HuH-7.5 (cell line): ENCODE data around the gene CTDSPL.
"Not testable (repeated sequence)": the region's sequence is repeated elsewhere in the genome, so short reads cannot be mapped to it uniquely, and the experiment has no call there.

Source experiments
- DNase-seq: peaks from one replicate; pipeline ENCODE4 v3.0.0; 2011; ENCODE audit warnings: low spot score

Gene CTDSPL

DNA sequence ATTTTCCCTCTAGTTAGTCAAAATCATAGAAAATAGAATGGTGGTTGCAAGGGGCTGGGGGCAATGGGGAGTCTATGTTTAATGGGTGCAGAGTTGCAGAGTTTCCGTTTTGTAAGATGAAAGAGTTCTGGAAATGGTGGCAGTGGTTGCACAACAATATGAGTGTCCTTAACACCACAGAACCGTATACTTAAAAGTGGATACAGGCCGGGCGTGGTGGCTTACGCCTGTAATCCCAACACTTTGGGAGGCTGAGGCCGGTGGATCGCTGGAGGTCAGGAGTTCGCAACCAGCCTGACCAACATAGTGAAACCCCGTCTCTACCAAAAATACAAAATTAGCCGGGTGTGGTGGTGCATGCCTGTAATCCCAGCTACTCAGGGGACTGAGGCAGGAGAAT, 126.7 kb downstream of the CTDSPL start:
- DNase-seq = not testable (repeated sequence)

GRCh38 chr3:37988931-37989525, 127.3 kb downstream of the CTDSPL start:
- DNase-seq = no peak

DNA sequence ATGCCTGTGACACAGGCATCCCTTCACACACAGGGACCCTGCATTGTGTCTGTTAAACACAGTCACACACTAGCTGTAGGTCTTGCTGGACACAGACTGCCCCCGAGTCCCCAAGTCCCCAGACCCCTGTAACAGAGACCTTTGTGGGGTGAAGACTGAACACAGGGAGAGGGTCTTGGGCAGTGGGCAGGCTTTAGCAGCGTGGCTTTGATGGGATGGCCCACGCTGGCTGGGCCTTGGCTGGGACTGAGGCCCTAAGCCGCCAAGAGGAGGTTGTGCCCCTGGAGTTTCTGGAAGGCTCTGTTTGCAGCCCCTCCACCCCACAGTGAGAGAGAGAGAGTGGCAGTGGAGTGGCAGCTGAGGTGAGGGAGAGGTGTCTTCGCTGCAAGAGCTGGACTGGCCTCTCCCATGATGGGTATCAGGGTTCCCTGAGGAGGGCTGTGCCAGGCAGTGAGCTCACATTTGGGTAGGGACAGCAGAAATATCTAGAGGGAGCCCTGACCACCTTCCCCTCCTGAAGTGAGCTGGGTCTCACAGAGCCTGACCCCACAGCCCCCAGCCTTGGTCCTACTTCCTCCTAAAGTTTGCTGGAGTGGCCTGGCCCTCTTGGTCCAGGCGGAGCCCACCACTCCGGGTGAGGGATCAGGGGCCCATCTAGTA, 128.3 kb downstream of the CTDSPL start:
- DNase-seq = no peak

GRCh38 chr3:37990527-37990926, 128.8 kb downstream of the CTDSPL start, which contains the start of gene VILL:
Gene VILL, plus strand, starts transcription at chr3:37990786. Its CDS starts 2,887 bp downstream, at chr3:37993673.
- no peak for DNase-seq

- DNase-seq = no peak
These were observed 129.4 kb downstream of the CTDSPL start for GRCh38 chr3:37991109-37991508.

GRCh38 chr3:37991823-37992222, 130.1 kb downstream of the CTDSPL start:
- no peak for DNase-seq

DNA sequence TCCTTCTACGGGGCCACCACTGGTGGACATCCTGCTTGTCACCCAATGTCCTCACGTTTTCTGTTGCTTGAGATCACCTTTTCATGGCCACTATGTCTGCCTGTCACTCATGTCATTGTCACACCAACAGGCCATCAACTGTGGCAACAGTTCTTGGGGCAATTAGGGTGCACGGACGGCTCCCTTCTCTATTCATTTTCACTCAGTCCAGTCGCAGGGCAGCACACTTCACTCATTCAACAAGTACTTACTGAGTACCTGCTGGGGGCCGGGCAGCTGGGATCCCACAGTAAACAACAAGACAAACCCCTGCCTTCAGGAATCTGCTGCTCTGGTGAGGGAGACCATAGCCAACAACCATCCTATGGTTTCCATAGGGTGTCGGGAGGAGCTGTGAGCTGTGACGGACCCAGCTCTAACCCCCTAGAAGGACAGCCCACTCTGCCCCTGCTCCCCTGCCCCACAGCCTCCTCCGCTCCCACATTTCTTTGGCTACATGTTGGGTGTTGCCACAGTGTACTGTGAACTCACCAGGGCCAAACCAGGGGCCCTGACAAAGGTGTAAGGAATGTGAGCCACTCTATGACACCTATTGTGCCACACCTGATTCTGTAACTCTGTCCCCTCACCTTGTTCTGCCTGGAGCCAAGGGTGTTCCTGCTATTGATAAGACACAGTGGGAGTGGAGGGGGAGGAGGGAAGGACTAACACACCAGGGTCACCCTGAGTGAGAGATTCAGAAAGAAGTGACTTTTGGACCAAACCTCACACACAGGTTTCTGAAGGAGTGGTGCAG, 130.8 kb downstream of the CTDSPL start:
- no peak for DNase-seq

DNA sequence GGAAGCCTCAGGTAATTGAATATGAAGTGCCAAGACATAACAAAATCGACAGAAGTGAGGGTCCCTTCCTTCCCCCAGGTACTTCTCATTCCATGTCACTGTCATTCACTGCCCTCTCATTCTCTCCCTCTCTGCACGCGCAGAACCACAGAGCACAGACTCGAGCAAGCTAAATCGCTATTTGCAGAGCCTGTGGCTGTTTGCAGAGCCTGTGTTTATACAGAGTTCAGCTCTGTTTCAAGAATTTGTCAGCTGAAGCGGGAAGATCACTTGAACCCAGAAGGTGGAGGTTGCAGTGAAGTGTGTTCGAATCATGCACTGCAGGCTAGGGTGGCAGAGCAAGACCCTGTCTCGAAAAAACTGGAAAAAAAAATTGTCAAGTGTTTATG, 131.4 kb downstream of the CTDSPL start:
- no peak for DNase-seq

- no peak for DNase-seq
These were observed 131.8 kb downstream of the CTDSPL start for GRCh38 chr3:37993460-37993819.

DNA sequence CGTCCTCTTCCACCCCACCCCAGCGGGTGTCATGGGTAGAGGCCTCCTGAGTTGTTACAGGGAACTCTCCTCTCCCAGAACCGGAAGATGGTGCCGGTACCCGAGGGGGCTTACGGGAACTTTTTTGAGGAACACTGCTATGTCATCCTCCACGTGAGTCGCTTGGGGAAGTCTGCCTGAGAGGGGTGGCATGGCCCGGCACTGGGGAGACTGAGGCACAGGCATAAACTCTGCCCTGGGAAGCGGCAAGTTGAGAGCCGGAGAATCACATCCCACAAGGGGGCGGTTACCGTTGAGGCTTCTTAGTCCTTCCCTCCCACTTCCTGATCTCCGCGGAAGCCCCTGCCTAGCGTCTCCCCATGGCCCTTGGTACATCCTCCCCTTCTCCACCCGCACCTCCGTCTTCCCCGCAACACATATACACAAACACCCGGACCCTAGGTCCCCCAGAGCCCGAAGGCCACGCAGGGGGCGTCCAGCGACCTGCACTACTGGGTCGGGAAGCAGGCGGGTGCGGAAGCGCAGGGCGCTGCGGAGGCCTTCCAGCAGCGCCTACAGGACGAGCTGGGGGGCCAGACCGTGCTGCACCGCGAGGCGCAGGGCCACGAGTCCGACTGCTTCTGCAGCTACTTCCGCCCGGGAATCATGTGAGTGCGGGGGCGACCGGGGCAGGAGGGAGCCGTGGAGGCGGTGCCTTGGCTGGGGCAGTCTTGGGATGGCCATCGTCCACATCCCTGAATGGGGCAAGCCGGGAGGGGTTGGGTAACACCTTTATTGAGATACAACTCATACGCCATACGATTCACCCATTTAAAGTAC, 132.3 kb downstream of the CTDSPL start:
- peak; percentile 76 for DNase-seq

DNA sequence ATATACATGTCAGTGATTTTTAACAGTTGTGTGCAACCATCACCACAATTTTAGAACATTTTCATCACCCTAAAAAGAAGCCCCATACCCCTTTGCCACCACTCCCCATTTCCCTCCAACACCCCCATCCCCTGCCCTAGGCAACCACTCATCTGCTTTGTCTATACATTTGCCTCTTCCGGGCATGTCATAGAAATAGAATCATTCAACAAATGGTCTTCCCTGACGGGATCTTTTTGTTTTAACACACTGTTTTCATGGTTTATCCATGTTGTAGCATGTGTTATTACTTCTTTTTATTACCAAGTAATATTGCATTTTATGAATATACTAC, 132.9 kb downstream of the CTDSPL start:
- no peak for DNase-seq

- DNase-seq = no peak
These were observed 134.3 kb downstream of the CTDSPL start for GRCh38 chr3:37995652-37996641.

- peak; percentile 90 for DNase-seq
These were observed 135.2 kb downstream of the CTDSPL start for GRCh38 chr3:37996785-37997301.

DNA sequence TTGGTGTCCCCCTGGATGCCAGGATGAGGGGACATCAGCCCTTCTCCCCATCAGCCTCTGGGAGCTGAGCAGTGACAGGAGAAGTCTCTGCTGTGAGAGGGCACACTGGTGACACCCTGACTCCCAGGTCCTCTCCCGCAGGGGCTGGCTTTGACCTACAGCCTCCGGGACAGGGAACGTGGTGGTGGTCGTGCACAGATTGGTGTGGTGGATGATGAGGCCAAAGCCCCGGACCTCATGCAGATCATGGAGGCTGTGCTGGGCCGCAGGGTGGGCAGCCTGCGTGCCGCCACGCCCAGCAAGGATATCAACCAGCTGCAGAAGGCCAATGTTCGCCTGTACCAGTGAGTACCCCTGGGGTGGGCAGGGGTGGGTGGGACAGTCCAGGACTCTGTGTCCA, 135.7 kb downstream of the CTDSPL start:
- no peak for DNase-seq

DNA sequence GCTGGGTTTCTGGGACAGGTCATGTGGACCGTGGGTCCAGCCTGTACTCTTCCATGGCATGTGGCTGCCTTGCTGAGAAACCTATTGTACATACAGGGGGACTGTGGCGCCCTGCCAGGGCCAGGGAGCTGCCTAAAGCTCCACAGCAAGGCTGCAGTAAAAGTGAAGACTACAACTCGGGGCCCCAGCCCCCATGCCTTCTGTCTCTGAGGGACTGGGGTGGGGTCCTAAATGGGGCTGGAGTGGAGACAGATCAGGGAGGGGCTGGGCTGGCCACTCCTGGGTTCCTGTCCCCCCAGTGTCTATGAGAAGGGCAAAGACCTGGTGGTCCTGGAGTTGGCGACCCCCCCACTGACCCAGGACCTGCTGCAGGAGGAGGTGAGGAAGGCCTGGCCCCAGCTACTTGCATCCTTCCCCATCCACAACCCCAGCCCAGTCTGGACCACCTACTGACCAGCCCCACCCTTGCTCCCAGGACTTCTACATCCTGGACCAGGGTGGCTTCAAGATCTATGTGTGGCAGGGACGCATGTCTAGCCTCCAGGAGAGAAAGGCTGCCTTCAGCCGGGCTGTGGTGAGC, 136.2 kb downstream of the CTDSPL start:
- no peak for DNase-seq

DNA sequence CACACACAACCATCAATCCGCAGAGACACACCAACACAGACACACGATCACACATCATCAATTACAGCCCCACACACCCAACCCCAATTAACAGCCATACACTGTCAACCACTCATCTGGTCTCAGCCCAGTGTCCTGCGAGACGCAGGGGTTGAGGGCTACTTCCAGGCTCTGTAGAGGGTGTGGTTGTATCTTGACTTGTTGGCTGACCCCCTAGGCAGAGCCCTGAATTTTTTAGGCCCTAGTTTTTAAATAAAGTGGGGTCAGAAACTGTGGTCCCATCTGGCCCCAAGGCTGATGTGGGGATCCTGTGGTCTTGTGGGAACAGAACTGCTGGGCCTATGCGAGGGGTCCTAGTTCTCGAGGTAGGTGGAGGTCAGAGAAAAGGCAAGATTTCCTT, 138.2 kb downstream of the CTDSPL start:
- no peak for DNase-seq

DNA sequence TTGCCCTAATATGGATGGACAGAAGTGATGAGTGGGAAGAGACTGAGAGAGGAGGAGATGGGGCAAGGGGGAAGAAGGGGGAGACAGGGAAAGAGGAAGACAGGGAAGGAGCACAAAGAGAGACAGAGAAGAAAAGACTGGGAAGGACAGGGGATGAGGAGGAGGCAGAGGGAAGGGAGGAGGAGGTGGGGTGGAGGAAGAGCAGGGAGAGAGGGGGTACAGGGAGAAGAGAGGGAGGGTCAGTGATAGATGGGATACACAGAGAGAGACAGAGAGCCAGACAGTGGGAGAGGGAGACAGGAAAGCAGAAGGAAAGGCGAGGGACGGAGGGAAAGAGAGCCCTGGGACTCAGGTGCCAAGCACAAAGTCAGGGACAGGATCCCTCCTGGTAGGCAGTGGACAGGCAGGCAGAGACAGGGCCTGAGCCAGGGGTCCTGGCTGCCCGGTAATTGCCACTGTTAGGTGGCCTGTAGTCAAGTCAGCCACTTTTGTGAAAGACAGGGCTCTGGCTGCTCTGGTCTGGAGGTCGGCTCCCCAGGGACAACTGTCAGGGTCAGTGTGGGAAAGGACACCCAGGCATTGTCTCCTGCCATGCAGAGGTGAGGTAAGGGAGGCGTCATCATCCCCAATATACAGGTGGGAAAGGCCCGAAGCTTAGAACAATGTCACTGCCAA, 138.7 kb downstream of the CTDSPL start:
- no peak for DNase-seq

DNA sequence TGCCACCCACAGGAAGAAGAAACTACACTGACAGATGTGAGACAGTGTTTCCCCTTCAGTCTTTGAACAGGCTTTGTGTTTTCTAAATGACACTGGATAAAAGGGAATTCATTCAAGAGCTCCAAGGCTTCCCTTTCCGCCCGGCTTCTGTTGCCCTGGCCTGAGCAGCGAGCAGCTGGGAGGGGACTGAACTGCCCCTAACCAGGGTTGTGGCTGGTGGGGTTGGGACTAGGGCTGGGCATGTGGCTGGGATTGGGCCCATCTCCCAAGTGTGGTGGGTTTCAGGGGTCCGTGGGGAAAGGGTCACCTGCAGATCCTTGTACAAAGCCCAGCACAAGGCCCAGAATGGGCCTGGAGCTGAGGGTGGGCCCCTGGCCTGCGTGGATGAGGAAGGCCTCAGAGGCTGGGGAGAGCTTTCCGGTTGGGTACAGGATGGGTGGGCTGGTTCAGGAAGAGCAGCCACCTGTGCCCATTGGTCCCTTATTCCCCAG, 139.3 kb downstream of the CTDSPL start:
- DNase-seq = no peak

GRCh38 chr3:38001456-38002081, 139.9 kb downstream of the CTDSPL start:
- no peak for DNase-seq
